ENCODE measurements around the gene TNFSF10. TPM values are rescaled to one million over a fixed set of nuclear protein-coding genes. Genes with fewer than 3 reads are reported as not detected.

The TNFSF10 gene
- polyA plus RNA-seq, 1 experiment: 2.3 TPM

- ChIA-PET POLR2A (no interaction called here), CTCF (no interaction called here)
- Histone ChIP-seq H3K9me3 (ENCODE audit: control insufficient read depth, insufficient read depth, low read length) (no peaks in the 10 kb centered on the region), H3K27ac (ENCODE audit: low read depth, low read length) (no peak overlapping the region), H3K27me3 (ENCODE audit: control insufficient read depth, insufficient read depth, low read length) (no peaks in the 10 kb centered on the region), H3K4me3 (ENCODE audit: low read depth, low read length) (no peak overlapping the region)
- TF ChIP-seq CTCF (IDR thresholded peaks at IDR 0.05; ENCODE audit: low read depth, low read length): no peak
- no peak for DNase-seq (ENCODE audit: low read depth, low spot score)
Measured at GRCh38 chr3:172551874-172552273, 28.6 kb upstream of the TNFSF10 start.

GRCh38 chr3:172550347-172550943 is 27.2 kb upstream of the TNFSF10 start:
- TF ChIP-seq CTCF (IDR thresholded peaks at IDR 0.05; ENCODE audit: low read depth, low read length): no peak
- Histone ChIP-seq H3K27me3 (ENCODE audit: control insufficient read depth, insufficient read depth, low read length) (no peaks in the 10 kb centered on the region), H3K4me3 (ENCODE audit: low read depth, low read length) (no peak overlapping the region), H3K9me3 (ENCODE audit: control insufficient read depth, insufficient read depth, low read length) (no peaks in the 10 kb centered on the region), H3K27ac (ENCODE audit: low read depth, low read length) (peak overlapping the region; percentile 73)
- CTCF ChIA-PET: no interaction called here
- POLR2A ChIA-PET: interaction anchor here (0.6 to 1.2 kb wide), 3 partner anchors 12 to 1599 kb away, joined by 6 to 8 read pairs (median 7); no protein-coding TSS in a partner anchor
- peak; percentile 89 for DNase-seq (ENCODE audit: low read depth, low spot score)

GRCh38 chr3:172549144-172549543 is 25.9 kb upstream of the TNFSF10 start:
- ChIA-PET CTCF (no interaction called here), POLR2A (interaction anchor here (0.6 kb wide), 1 partner anchor 78 kb away, joined by 3 read pairs; no protein-coding TSS in a partner anchor)
- no peak for DNase-seq (ENCODE audit: low read depth, low spot score)
- H3K9me3 ChIP-seq (ENCODE audit: control insufficient read depth, insufficient read depth, low read length): no peaks in the 10 kb centered on the region
- no peak overlapping the region for H3K4me3 ChIP-seq (ENCODE audit: low read depth, low read length)
- H3K27me3 ChIP-seq (ENCODE audit: control insufficient read depth, insufficient read depth, low read length): no peaks in the 10 kb centered on the region
- TF ChIP-seq CTCF (IDR thresholded peaks at IDR 0.05; ENCODE audit: low read depth, low read length): no peak
- H3K27ac ChIP-seq (ENCODE audit: low read depth, low read length): no peak overlapping the region

- DNase-seq (ENCODE audit: low read depth, low spot score): no peak
- no peaks in the 10 kb centered on the region for H3K27me3 ChIP-seq (ENCODE audit: control insufficient read depth, insufficient read depth, low read length)
- no peaks in the 10 kb centered on the region for H3K9me3 ChIP-seq (ENCODE audit: control insufficient read depth, insufficient read depth, low read length)
- no peak overlapping the region for H3K4me3 ChIP-seq (ENCODE audit: low read depth, low read length)
- no peak overlapping the region for H3K27ac ChIP-seq (ENCODE audit: low read depth, low read length)
- TF ChIP-seq CTCF (IDR thresholded peaks at IDR 0.05; ENCODE audit: low read depth, low read length): no peak
- POLR2A ChIA-PET: no interaction called here
- CTCF ChIA-PET: interaction anchor here (0.7 kb wide), 1 partner anchor 127 kb away, joined by 3 read pairs; no protein-coding TSS in a partner anchor
Measured at GRCh38 chr3:172546628-172547214, 23.5 kb upstream of the TNFSF10 start.

GRCh38 chr3:172546105-172546504 is 22.9 kb upstream of the TNFSF10 start:
- ChIA-PET CTCF (no interaction called here), POLR2A (no interaction called here)

More at GRCh38 chr3:172546105-172546504, 22.9 kb upstream of the TNFSF10 start:
- no peak for TF ChIP-seq CTCF (IDR thresholded peaks at IDR 0.05; ENCODE audit: low read depth, low read length)
- Histone ChIP-seq H3K27me3 (ENCODE audit: control insufficient read depth, insufficient read depth, low read length) (no peaks in the 10 kb centered on the region), H3K9me3 (ENCODE audit: control insufficient read depth, insufficient read depth, low read length) (no peaks in the 10 kb centered on the region), H3K27ac (ENCODE audit: low read depth, low read length) (no peak overlapping the region), H3K4me3 (ENCODE audit: low read depth, low read length) (no peak overlapping the region)
- DNase-seq (ENCODE audit: low read depth, low spot score): no peak

Data from AG04450 (cell line).